Lower lobe of right lung (tissue), 2 donors: ENCODE data around the gene KIFC3. TPM values are rescaled to one million over a fixed set of nuclear protein-coding genes. Genes with fewer than 3 reads are reported as not detected.

Experiments
- ATAC-seq, 2 donors: fragments of 200-7000 bp; cut with Tn5 transposase; one replicate each; pipeline ENCODE4 v1.9.1; 2020 to 2022; ENCODE audit warnings: mild to moderate bottlenecking in 2 of 2, moderate library complexity in 2 of 2
- DNase-seq: peaks from one replicate; pipeline ENCODE4 v3.0.0-alpha.2; 2020
- H3K27ac ChIP-seq: fragments of 200-600 bp; one replicate; pipeline ENCODE4 v1.8.0; 2022
- H3K27me3 ChIP-seq: fragments of 200-600 bp; one replicate; pipeline ENCODE4 v1.8.0; 2022; ENCODE audit warnings: low read depth
- H3K36me3 ChIP-seq: fragments of 200-600 bp; one replicate; pipeline ENCODE4 v1.8.0; 2022; ENCODE audit warnings: mild to moderate bottlenecking
- H3K4me1 ChIP-seq: fragments of 200-600 bp; one replicate; pipeline ENCODE4 v1.8.0; 2022
- H3K4me3 ChIP-seq: fragments of 200-600 bp; one replicate; pipeline ENCODE4 v1.8.0; 2022; ENCODE audit warnings: mild to moderate bottlenecking
- H3K9me3 ChIP-seq: fragments of 200-600 bp; one replicate; pipeline ENCODE4 v1.8.0; 2022
- intact Hi-C: fragments of 100-400 bp; cut with DNase I; formaldehyde crosslinking; loops from one replicate; pipeline ENCODE4 v1.11.0; 2022
- total RNA-seq: library from RNA; stranded (reverse); fragmentation: NEBNext Ultra II Directional; extraction: Animal tissue kit (Norgen Biotek cat#: 25700); gene quantifications from one replicate; pipeline ENCODE4 v1.2.1, GENCODE V29; 2021
- TF ChIP-seq, protein P1 (sequence below): fragments of 200-600 bp; IDR thresholded peaks from one replicate; pipeline ENCODE4 v1.8.0; 2022; ENCODE audit warnings: antibody characterized with exemption, mild to moderate bottlenecking
- donor health status: DM: no; HTN: yes; CAD: no; lungs with severe emphysema.

Gene KIFC3
- total RNA-seq, 1 donor from 2014 or later, result 70.9 TPM

DNA sequence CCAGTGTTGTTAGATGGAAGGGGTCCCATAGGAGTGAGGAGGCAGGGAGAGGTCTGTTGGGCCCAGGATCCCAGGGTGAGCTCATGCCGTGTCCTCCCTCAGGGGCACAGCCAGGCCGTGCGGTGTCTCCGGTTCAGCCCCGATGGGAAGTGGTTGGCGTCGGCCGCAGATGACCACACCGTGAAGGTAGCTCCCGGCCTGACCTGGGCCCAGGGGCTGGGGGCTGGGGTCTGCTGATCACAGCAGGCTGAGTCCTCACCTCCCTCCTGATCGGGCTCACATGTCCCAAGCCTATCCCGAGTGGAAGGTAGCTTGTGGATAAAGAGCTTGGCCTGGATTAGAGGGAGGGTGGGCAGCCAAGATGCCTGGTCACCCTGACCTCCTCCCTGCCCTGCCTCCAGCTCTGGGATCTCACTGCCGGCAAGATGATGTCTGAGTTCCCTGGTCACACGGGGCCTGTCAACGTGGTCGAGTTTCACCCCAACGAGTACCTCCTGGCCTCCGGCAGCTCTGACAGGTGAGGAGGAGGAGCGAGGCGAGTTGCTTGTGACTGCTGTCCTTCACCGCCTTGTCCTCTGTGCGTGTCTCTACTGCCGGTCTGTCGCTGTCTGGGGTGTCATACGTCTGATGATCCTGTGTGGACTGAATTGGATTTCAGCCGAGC is 50.6 kb downstream of the KIFC3 start:
- Histone ChIP-seq H3K27me3 (no peaks in the 10 kb centered on the region), H3K36me3 (peaks cover 40% of the 10 kb centered on the region), H3K4me3 (no peak overlapping the region), H3K9me3 (no peaks in the 10 kb centered on the region), H3K27ac (no peak overlapping the region), H3K4me1 (peaks cover under 1% of the 10 kb centered on the region)
- TF ChIP-seq, protein P1, sequence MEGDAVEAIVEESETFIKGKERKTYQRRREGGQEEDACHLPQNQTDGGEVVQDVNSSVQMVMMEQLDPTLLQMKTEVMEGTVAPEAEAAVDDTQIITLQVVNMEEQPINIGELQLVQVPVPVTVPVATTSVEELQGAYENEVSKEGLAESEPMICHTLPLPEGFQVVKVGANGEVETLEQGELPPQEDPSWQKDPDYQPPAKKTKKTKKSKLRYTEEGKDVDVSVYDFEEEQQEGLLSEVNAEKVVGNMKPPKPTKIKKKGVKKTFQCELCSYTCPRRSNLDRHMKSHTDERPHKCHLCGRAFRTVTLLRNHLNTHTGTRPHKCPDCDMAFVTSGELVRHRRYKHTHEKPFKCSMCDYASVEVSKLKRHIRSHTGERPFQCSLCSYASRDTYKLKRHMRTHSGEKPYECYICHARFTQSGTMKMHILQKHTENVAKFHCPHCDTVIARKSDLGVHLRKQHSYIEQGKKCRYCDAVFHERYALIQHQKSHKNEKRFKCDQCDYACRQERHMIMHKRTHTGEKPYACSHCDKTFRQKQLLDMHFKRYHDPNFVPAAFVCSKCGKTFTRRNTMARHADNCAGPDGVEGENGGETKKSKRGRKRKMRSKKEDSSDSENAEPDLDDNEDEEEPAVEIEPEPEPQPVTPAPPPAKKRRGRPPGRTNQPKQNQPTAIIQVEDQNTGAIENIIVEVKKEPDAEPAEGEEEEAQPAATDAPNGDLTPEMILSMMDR, result no peak
- DNase-seq, result peak; percentile 43
- intact Hi-C loops, result no loop called here
- ATAC-seq, result no peak

DNA sequence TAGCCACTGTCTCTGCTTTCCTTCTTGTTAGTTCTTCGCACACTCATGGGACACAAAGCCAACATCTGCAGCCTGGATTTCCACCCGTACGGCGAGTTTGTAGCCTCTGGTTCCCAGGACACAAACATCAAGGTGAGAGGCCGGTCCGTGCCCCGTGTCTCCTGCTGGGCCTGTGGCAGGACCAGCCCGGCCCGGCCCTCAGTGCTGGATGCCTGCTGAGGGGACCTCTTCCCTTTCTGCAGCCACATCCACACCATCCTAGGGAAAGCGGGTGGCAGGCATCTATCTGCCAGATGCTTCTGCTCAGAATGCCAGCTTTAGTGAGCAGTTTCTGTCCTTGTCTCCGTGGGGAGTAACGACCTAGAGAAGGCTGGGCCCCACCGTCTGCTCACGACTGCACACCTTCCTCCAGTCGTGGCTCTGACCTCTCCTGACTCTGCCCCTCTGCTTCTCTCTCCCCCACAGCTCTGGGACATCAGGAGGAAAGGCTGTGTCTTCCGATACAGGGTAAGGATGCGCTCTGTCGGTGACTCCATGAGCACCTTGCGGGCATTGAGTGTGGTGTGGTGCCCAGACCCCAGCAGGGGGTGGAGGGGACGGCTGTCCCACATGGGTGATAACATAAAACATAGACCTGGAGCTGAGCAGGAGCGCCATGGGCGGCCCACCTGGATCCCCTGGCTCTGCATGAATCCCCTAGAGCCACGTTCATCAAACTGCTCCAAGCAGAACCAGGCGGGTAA is 51.3 kb downstream of the KIFC3 start:
- Histone ChIP-seq H3K36me3 (peaks cover 37% of the 10 kb centered on the region), H3K9me3 (no peaks in the 10 kb centered on the region), H3K4me1 (no peaks in the 10 kb centered on the region), H3K4me3 (no peak overlapping the region), H3K27me3 (no peaks in the 10 kb centered on the region), H3K27ac (no peak overlapping the region)
- DNase-seq (peak; percentile 46), ATAC-seq (no peak)
- intact Hi-C loops, result no loop called here
- TF ChIP-seq, protein P1, result no peak

- H3K36me3 ChIP-seq, result peaks cover 29% of the 10 kb centered on the region
- DNase-seq (peak; percentile 9), ATAC-seq (no peak)
- no peaks in the 10 kb centered on the region for H3K9me3 ChIP-seq
- no peaks in the 10 kb centered on the region for H3K4me1 ChIP-seq
- no peaks in the 10 kb centered on the region for H3K27me3 ChIP-seq
- intact Hi-C loops, result no loop called here
- no peak overlapping the region for H3K4me3 ChIP-seq
- TF ChIP-seq, protein P1, result no peak
- no peak overlapping the region for H3K27ac ChIP-seq
These were observed 52.3 kb downstream of the KIFC3 start for GRCh38 chr16:57749856-57750452.

GRCh38 chr16:57749101-57749692 is 53.1 kb downstream of the KIFC3 start:
- TF ChIP-seq, protein P1, result no peak
- Histone ChIP-seq H3K27ac (no peak overlapping the region), H3K9me3 (no peaks in the 10 kb centered on the region), H3K4me1 (no peaks in the 10 kb centered on the region), H3K4me3 (no peak overlapping the region), H3K36me3 (peaks cover 36% of the 10 kb centered on the region), H3K27me3 (no peaks in the 10 kb centered on the region)
- ATAC-seq (no peak), DNase-seq (peak; percentile 3)
- intact Hi-C loops, result no loop called here

- no peak for DNase-seq
- H3K36me3 ChIP-seq, result peaks cover 40% of the 10 kb centered on the region
- no peak overlapping the region for H3K27ac ChIP-seq
- no peak for ATAC-seq
- H3K27me3 ChIP-seq, result no peaks in the 10 kb centered on the region
- no peak overlapping the region for H3K4me3 ChIP-seq
- H3K4me1 ChIP-seq, result no peaks in the 10 kb centered on the region
- intact Hi-C loops, result no loop called here
- no peaks in the 10 kb centered on the region for H3K9me3 ChIP-seq
- TF ChIP-seq, protein P1, result no peak
These were observed 53.7 kb downstream of the KIFC3 start for GRCh38 chr16:57748596-57748995.
